ENCODE results near the gene COG1. TPM values are rescaled to one million over a fixed set of nuclear protein-coding genes. Genes with fewer than 3 reads are reported as not detected.

The COG1 gene
- total RNA-seq, 4 donors from 2014 or later = 18.8 to 61.6 (median 22.7) TPM

DNA sequence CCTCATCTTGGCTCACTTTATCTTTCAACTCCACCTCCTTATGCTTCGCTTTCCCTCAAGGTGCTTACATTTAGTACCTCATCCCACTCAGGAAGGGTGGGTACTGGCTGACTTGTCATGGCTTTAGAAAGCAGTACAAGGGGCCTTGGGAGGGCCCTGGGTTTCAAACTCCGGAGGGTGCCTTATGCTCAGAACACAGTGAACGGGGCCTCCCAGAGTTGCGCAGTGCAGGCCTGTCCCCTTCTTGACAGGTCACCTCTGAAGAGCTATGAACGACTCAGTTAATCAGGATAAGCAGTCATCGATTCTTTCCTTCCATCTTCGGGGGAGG lies 6.0 kb downstream of the COG1 start:
- H3K27me3 ChIP-seq = no peaks in the 10 kb centered on the region
- DNase-seq = no peak
- intact Hi-C loops (cut with DNase I; ENCODE audit: low total_unique reads) = no loop called here
- H3K36me3 ChIP-seq = no peaks in the 10 kb centered on the region
- H3K27ac ChIP-seq = no peak overlapping the region
- H3K4me1 ChIP-seq = no peaks in the 10 kb centered on the region
- no peak for TF ChIP-seq POLR2A (IDR thresholded peaks at IDR 0.05)
- TF ChIP-seq, protein P1, sequence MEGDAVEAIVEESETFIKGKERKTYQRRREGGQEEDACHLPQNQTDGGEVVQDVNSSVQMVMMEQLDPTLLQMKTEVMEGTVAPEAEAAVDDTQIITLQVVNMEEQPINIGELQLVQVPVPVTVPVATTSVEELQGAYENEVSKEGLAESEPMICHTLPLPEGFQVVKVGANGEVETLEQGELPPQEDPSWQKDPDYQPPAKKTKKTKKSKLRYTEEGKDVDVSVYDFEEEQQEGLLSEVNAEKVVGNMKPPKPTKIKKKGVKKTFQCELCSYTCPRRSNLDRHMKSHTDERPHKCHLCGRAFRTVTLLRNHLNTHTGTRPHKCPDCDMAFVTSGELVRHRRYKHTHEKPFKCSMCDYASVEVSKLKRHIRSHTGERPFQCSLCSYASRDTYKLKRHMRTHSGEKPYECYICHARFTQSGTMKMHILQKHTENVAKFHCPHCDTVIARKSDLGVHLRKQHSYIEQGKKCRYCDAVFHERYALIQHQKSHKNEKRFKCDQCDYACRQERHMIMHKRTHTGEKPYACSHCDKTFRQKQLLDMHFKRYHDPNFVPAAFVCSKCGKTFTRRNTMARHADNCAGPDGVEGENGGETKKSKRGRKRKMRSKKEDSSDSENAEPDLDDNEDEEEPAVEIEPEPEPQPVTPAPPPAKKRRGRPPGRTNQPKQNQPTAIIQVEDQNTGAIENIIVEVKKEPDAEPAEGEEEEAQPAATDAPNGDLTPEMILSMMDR (IDR thresholded peaks at IDR 0.05) = no peak
- H3K9me3 ChIP-seq = no peaks in the 10 kb centered on the region
- no peak overlapping the region for H3K4me3 ChIP-seq

DNA sequence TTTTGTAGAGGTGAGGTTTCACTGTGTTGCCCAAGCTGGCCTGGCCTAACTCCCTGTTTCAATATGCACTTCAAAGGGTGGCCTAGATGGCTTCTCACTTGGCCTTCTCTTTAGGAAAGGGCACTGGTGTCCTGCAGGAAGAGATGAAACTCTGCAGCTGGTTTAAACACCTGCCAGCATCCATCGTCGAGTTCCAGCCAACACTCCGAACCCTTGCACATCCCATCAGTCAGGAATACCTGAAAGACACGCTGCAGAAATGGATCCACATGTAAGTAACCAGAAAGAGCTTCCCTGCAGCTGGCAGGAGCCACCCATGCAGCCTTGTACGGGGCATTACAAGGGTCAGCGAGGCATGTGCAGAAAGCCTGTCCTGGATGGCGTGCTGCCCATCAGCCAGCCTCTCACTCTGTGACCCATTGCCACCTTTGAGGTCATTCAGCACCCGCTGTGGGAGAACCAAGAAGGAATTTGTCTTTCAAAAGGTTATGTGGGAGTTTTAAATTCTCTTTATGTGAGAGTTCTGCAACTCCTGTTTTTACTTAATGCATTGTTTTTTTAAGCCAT lies 7.0 kb downstream of the COG1 start:
- H3K4me3 ChIP-seq = no peak overlapping the region
- no peaks in the 10 kb centered on the region for H3K36me3 ChIP-seq
- H3K27ac ChIP-seq = no peak overlapping the region
- TF ChIP-seq POLR2A (IDR thresholded peaks at IDR 0.05) = no peak
- TF ChIP-seq, protein P1 (IDR thresholded peaks at IDR 0.05) = no peak
- no peaks in the 10 kb centered on the region for H3K4me1 ChIP-seq
- H3K9me3 ChIP-seq = no peaks in the 10 kb centered on the region
- no peaks in the 10 kb centered on the region for H3K27me3 ChIP-seq
- intact Hi-C loops (cut with DNase I; ENCODE audit: low total_unique reads) = no loop called here
- DNase-seq = no peak

DNA sequence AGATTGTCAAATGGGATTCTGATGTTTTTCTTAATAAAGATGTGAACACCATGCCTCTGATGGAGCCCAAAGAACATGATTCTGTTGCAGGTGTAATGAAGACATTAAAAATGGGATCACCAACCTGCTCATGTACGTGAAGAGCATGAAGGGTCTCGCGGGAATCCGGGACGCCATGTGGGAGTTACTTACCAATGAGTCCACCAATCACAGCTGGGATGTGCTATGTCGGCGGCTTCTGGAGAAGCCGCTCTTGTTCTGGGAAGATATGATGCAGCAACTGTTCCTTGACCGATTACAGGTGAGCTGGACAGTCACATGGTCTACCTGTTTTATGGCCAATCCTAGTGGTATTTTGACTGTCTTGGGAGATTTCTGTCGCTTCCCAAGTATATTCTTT lies 7.6 kb downstream of the COG1 start:
- no peaks in the 10 kb centered on the region for H3K4me1 ChIP-seq
- intact Hi-C loops (cut with DNase I; ENCODE audit: low total_unique reads) = no loop called here
- H3K27ac ChIP-seq = no peak overlapping the region
- H3K4me3 ChIP-seq = no peak overlapping the region
- no peaks in the 10 kb centered on the region for H3K9me3 ChIP-seq
- DNase-seq = no peak
- no peaks in the 10 kb centered on the region for H3K36me3 ChIP-seq
- H3K27me3 ChIP-seq = no peaks in the 10 kb centered on the region
- TF ChIP-seq, protein P1 (IDR thresholded peaks at IDR 0.05) = no peak
- no peak for TF ChIP-seq POLR2A (IDR thresholded peaks at IDR 0.05)

DNA sequence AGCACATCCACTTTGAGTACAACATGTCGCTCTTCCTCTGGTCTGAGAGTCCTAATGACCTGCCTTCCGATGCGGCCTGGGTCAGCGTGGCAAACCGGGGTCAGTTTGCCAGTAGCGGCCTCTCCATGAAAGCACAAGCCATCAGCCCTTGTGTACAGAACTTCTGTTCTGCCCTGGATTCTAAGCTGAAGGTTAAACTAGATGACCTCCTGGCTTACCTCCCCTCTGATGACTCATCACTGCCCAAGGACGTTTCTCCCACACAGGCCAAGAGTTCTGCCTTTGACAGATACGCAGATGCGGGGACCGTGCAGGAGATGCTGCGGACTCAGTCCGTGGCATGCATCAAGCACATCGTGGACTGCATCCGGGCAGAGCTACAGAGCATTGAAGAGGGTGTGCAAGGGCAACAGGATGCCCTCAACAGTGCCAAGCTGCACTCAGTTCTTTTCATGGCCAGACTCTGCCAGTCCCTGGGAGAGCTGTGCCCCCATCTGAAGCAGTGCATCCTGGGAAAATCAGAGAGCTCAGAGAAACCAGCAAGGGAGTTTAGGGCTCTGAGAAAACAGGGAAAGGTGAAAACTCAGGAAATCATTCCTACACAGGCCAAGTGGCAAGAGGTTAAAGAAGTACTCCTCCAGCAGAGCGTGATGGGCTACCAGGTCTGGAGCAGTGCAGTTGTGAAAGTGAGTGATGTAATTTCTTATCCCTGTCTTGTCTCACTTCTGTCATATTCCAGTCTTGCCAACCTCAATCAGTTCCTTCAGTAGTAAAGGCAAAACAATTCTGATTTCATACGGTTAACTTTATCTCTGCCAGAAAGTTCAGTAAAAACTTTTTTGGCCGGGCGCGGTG lies 8.6 kb downstream of the COG1 start:
- no peak overlapping the region for H3K4me3 ChIP-seq
- intact Hi-C loops (cut with DNase I; ENCODE audit: low total_unique reads) = no loop called here
- no peak overlapping the region for H3K27ac ChIP-seq
- peak; percentile 22 for DNase-seq
- TF ChIP-seq, protein P1 (IDR thresholded peaks at IDR 0.05) = no peak
- no peak for TF ChIP-seq POLR2A (IDR thresholded peaks at IDR 0.05)
- H3K36me3 ChIP-seq = no peaks in the 10 kb centered on the region
- no peaks in the 10 kb centered on the region for H3K9me3 ChIP-seq
- no peaks in the 10 kb centered on the region for H3K27me3 ChIP-seq
- H3K4me1 ChIP-seq = no peaks in the 10 kb centered on the region

DNA sequence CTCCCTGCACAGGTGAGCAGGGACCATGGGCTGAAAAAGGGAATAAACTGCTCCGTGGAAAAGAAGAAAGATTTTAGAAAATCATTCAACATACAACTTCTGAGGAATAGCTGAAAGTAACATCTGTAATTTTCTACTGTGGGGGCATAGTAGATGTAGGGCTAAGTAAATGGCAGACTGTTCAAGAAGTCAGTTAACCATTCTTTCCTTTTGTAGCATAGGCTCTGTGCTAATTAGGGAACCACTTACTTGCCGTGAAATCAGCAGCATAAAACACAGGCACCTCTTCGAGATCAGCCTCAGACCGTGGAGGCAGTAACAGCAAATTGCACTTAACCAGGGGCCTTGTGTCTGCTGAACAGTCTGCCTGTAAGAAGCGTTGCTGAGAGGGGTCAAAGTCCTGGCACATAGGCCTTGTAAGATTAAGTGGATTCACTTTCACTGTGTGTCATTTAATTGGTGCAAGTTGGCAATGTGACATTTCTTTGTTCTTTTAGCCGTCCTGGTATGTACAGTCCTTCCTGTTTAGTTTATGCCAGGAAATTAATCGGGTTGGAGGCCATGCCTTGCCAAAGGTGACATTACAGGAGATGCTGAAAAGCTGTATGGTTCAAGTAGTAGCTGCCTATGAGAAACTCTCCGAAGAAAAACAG lies 10.4 kb downstream of the COG1 start:
- no peak for TF ChIP-seq POLR2A (IDR thresholded peaks at IDR 0.05)
- TF ChIP-seq, protein P1 (IDR thresholded peaks at IDR 0.05) = no peak
- Histone ChIP-seq H3K9me3 (no peaks in the 10 kb centered on the region), H3K4me1 (no peaks in the 10 kb centered on the region), H3K27me3 (no peaks in the 10 kb centered on the region), H3K27ac (no peak overlapping the region), H3K4me3 (no peak overlapping the region), H3K36me3 (no peaks in the 10 kb centered on the region)
- intact Hi-C loops (cut with DNase I; ENCODE audit: low total_unique reads) = no loop called here
- peak in 1 of 2 donors; percentile 26 for DNase-seq

Measured in uterus (tissue), 4 donors.